Skeletal muscle tissue (tissue), 4 donors: ENCODE data around the gene ATP2A3. TPM values are rescaled to one million over a fixed set of nuclear protein-coding genes. Genes with fewer than 3 reads are reported as not detected.
"Not testable (repeated sequence)": the region's sequence is repeated elsewhere in the genome, so short reads cannot be mapped to it uniquely, and the experiment has no call there.

Experiments
- H3K27ac ChIP-seq: one replicate; pipeline ENCODE4 v1.7.0; 2013; ENCODE audit warnings: mild to moderate bottlenecking, low read depth, low read length, inconsistent platforms
- H3K27me3 ChIP-seq, 3 donors: one replicate each; pipeline ENCODE4 v1.7.0; 2013; ENCODE audit warnings: low read length in 3 of 3; ENCODE audit not compliant: control insufficient read depth in 3 of 3, insufficient read depth in 3 of 3
- H3K36me3 ChIP-seq, 3 donors: one replicate each; pipeline ENCODE4 v1.7.0; 2013; ENCODE audit warnings: low read length in 3 of 3; ENCODE audit not compliant: control insufficient read depth in 3 of 3, insufficient read depth in 3 of 3
- H3K4me1 ChIP-seq, 3 donors: one replicate each; pipeline ENCODE4 v1.7.0; 2013; ENCODE audit warnings: low read length in 3 of 3, mild to moderate bottlenecking in 3 of 3; ENCODE audit not compliant: control insufficient read depth in 3 of 3, insufficient read depth in 3 of 3
- H3K4me3 ChIP-seq, 3 donors: one replicate each; pipeline ENCODE4 v1.7.0; 2013; ENCODE audit warnings: low read length in 3 of 3
- H3K9ac ChIP-seq, 3 donors: one replicate each; pipeline ENCODE4 v1.7.0; 2013; ENCODE audit warnings: low read length in 3 of 3, mild to moderate bottlenecking in 3 of 3, moderate library complexity in 2 of 3, low read depth in 1 of 3
- H3K9me3 ChIP-seq, 3 donors: one replicate each; pipeline ENCODE4 v1.7.0; 2013; ENCODE audit warnings: low read length in 3 of 3; ENCODE audit not compliant: control insufficient read depth in 3 of 3
- total RNA-seq: library from RNA; depleted of rRNA; stranded (reverse); fragments of >200 nt; gene quantifications from one replicate; pipeline ENCODE4 v1.2.3, GENCODE V29; 2014
- donor health status: Osteomylitis.

ATP2A3 gene
- total RNA-seq, 1 donor from 2014 or later: 3.7 TPM

GRCh38 chr17:3951420-3951819, 12.8 kb downstream of the ATP2A3 start:
- H3K27me3 ChIP-seq: no peaks in the 10 kb centered on the region
- H3K9ac ChIP-seq: no peak overlapping the region
- no peak overlapping the region for H3K4me3 ChIP-seq
- no peaks in the 10 kb centered on the region for H3K9me3 ChIP-seq
- H3K36me3 ChIP-seq: no peaks in the 10 kb centered on the region
- peaks cover 0 to 2% (median 0%) of the 10 kb centered on the region in 3 donors for H3K4me1 ChIP-seq
- no peak overlapping the region for H3K27ac ChIP-seq

- no peak overlapping the region for H3K9ac ChIP-seq
- no peaks in the 10 kb centered on the region for H3K9me3 ChIP-seq
- H3K27me3 ChIP-seq: no peaks in the 10 kb centered on the region
- peaks cover 0 to 2% (median 0%) of the 10 kb centered on the region in 3 donors for H3K4me1 ChIP-seq
- H3K36me3 ChIP-seq: no peaks in the 10 kb centered on the region
- H3K27ac ChIP-seq: no peak overlapping the region
- no peak overlapping the region for H3K4me3 ChIP-seq
Observed at GRCh38 chr17:3951003-3951402, 13.2 kb downstream of the ATP2A3 start.

- Histone ChIP-seq H3K27ac (no peak overlapping the region), H3K9me3 (no peaks in the 10 kb centered on the region), H3K4me3 (no peak overlapping the region), H3K36me3 (no peaks in the 10 kb centered on the region), H3K4me1 (peaks cover 0 to 2% (median 0%) of the 10 kb centered on the region in 3 donors), H3K9ac (no peak overlapping the region), H3K27me3 (no peaks in the 10 kb centered on the region)
Observed at GRCh38 chr17:3950584-3950983, 13.7 kb downstream of the ATP2A3 start.

- H3K36me3 ChIP-seq: no peaks in the 10 kb centered on the region
- peaks cover 1 to 2% (median 2%) of the 10 kb centered on the region in 3 donors for H3K4me1 ChIP-seq
- H3K27me3 ChIP-seq: no peaks in the 10 kb centered on the region
- no peak overlapping the region for H3K9ac ChIP-seq
- no peak overlapping the region for H3K4me3 ChIP-seq
- H3K27ac ChIP-seq: no peak overlapping the region
- H3K9me3 ChIP-seq: no peaks in the 10 kb centered on the region
Observed at GRCh38 chr17:3949418-3949817, 14.8 kb downstream of the ATP2A3 start.

GRCh38 chr17:3948551-3948950, 15.7 kb downstream of the ATP2A3 start:
- H3K27me3 ChIP-seq, H3K9ac ChIP-seq, H3K4me3 ChIP-seq, H3K36me3 ChIP-seq, H3K9me3 ChIP-seq, H3K27ac ChIP-seq: not testable (repeated sequence)
- peaks cover 8 to 11% (median 9%) of the 10 kb centered on the region in 3 donors for H3K4me1 ChIP-seq

- peaks cover 8 to 15% (median 9%) of the 10 kb centered on the region in 3 donors for H3K4me1 ChIP-seq
- H3K9ac ChIP-seq: no peak overlapping the region
- no peaks in the 10 kb centered on the region for H3K9me3 ChIP-seq
- no peak overlapping the region for H3K4me3 ChIP-seq
- no peaks in the 10 kb centered on the region for H3K27me3 ChIP-seq
- no peaks in the 10 kb centered on the region for H3K36me3 ChIP-seq
- no peak overlapping the region for H3K27ac ChIP-seq
Observed at GRCh38 chr17:3947318-3947810, 16.9 kb downstream of the ATP2A3 start.

- Histone ChIP-seq H3K9me3 (no peaks in the 10 kb centered on the region), H3K36me3 (no peaks in the 10 kb centered on the region), H3K27me3 (no peaks in the 10 kb centered on the region), H3K4me3 (no peak overlapping the region), H3K9ac (no peak overlapping the region), H3K4me1 (peaks cover 8 to 15% (median 9%) of the 10 kb centered on the region in 3 donors), H3K27ac (no peak overlapping the region)
Observed at GRCh38 chr17:3946711-3947235, 17.5 kb downstream of the ATP2A3 start.

GRCh38 chr17:3944485-3945388, 19.5 kb downstream of the ATP2A3 start:
- Histone ChIP-seq H3K4me1 (peaks cover 8 to 15% (median 9%) of the 10 kb centered on the region in 3 donors), H3K4me3 (peak overlapping the region; percentile 36 to 63 (median 43)), H3K27me3 (no peaks in the 10 kb centered on the region), H3K9ac (peak overlapping the region in 1 of 3 donors; percentile 57), H3K9me3 (no peaks in the 10 kb centered on the region), H3K36me3 (no peaks in the 10 kb centered on the region), H3K27ac (no peak overlapping the region)

GRCh38 chr17:3943240-3943891, 20.9 kb downstream of the ATP2A3 start:
- Histone ChIP-seq H3K27me3 (no peaks in the 10 kb centered on the region), H3K27ac (no peak overlapping the region), H3K4me3 (no peak overlapping the region), H3K36me3 (no peaks in the 10 kb centered on the region), H3K9me3 (no peaks in the 10 kb centered on the region), H3K9ac (peak overlapping the region in 1 of 3 donors; percentile 16), H3K4me1 (peaks cover 8 to 15% (median 9%) of the 10 kb centered on the region in 3 donors)
